AG09319 (cell line): ENCODE data around the gene LIN54.

Experiments
- DNase-seq: peaks from one replicate; pipeline ENCODE4 v3.0.0-alpha.2; 2010; ENCODE audit warnings: low read depth; ENCODE audit errors: extremely low read depth
- TF ChIP-seq, protein P1 (sequence below): IDR thresholded peaks from 2 replicates; pipeline ENCODE4 v1.5.1; 2011; ENCODE audit warnings: low read depth, mild to moderate bottlenecking, inconsistent platforms, low read length, moderate library complexity

LIN54 gene

GRCh38 chr4:82898322-82899243 is 112.0 kb downstream of the LIN54 start:
- peak; percentile 67 for DNase-seq
- TF ChIP-seq, protein P1, sequence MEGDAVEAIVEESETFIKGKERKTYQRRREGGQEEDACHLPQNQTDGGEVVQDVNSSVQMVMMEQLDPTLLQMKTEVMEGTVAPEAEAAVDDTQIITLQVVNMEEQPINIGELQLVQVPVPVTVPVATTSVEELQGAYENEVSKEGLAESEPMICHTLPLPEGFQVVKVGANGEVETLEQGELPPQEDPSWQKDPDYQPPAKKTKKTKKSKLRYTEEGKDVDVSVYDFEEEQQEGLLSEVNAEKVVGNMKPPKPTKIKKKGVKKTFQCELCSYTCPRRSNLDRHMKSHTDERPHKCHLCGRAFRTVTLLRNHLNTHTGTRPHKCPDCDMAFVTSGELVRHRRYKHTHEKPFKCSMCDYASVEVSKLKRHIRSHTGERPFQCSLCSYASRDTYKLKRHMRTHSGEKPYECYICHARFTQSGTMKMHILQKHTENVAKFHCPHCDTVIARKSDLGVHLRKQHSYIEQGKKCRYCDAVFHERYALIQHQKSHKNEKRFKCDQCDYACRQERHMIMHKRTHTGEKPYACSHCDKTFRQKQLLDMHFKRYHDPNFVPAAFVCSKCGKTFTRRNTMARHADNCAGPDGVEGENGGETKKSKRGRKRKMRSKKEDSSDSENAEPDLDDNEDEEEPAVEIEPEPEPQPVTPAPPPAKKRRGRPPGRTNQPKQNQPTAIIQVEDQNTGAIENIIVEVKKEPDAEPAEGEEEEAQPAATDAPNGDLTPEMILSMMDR, result peak; percentile 36

DNA sequence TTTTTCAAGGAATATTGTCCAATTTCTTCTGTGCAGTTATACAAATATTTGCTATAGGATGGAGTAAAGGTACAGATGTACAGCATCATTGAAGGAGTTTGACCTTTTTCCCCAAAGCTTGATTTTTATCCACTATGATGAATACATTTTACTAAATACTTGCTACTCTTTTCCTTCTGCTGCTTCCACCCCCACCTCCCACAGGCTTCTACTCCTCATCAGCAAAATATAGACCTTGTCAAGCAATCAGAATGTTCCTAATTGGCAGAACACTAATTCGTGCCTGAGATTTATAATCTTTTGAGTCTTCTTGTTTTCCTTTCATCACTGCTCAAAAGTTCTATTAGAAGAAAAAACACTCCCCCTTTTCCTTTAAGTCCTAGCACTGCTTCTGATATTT is 113.9 kb downstream of the LIN54 start:
- TF ChIP-seq, protein P1, result no peak
- no peak for DNase-seq

- no peak for DNase-seq
- TF ChIP-seq, protein P1, result no peak
Measured at GRCh38 chr4:82893942-82894341, 116.7 kb downstream of the LIN54 start.

DNA sequence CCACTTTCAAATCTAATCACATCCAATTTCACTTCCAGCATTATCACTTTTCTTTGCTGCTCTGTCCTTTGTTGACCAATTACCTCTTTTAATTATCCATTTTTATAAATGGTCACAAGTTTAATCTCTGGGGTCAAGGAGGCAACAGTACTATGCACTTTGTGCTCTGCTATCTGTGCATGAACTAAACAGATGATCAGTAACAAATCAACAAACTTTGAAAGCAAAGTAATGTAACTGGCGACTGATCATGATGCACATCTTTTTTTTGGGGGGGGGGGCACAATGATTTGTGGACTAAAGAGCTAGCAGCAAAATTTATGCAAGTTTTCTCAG is 118.2 kb downstream of the LIN54 start:
- no peak for DNase-seq
- TF ChIP-seq, protein P1, result no peak

DNA sequence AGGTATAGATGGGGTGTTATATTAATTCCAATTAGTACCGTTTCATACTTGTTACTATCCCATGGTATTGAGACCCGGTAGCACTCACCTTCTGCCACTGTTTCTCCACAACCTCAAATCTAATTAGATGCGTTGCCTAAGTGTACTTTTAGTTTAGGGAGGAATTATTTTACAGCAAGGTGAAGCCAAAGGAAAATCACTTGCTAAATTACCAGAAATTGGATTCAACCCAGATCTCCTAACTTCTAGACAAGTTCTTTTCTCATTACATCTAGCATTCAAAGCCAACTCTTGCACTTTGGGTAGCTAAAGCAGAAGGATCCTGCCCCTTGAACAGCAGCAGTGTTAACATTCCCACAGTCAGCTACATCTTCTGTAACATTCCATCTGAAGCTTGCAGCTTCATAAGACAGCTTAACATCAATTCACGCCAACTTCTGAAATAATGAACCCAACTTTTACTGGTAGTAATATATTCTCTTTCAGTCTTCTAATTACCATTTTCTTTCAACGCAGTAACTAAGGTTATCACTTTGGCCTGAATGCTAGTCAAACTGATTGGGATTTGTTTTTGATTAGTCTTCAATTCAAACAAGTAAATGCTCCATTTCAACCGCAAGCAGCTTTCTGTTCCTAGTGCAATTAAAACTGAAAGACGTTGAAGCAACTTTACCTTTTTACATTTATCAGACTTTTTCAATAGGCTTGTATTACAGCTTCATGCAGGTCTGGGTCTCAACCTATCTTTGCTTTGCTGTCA is 118.7 kb downstream of the LIN54 start:
- no peak for DNase-seq
- TF ChIP-seq, protein P1, result no peak

DNA sequence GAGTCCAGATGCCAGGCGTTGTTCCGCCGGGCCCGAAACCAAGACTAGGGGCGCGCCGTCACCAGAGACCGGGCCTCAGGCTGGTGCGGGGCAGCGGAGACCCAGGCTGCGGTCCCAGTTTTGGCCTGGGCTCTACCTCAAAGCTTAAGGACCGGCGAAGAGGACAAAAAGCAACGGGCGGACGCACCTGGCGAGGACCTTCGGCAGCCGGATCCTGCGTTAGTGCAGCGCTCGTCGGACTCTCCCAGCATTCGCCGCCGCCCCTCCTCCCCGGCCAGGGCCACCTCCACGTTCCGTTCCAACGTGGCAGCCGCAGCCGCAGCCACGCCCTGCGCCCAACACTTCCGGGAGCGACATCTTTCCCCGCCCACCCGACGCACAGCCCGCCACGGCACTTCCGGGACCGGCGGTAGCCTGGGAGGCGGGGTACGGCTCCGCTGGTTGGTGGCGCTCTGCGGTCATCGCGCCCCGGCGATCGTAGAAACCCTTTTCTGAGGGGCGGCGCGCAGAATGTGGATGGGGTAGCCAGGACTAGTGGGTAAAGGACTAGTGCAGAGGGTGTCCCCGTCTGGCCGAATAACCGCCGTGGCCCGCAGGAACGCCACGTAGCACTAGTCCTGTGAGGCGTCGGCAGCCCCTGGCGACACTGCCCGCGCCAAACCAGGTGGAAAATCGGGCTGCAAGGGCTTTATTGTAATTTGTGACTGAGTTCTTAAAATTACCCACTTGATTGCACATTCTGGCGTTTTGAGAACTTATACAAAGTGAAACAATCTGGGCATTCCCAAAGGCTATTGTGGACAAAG is 119.5 kb downstream of the LIN54 start, which contains the start of gene SEC31A:
Gene SEC31A, minus strand, starts transcription at position 253 of the 806 bp plus-strand sequence. CDS start 9,217 bp downstream, outside the sequence.
- TF ChIP-seq, protein P1, result no peak; the same call in none of the 2 replicates
- peak; percentile 82 for DNase-seq
